Activated naive CD4-positive, alpha-beta T cell (primary cell): ENCODE measurements around the gene UBE2E1.
A peak's percentile ranks its signal among the peaks of the same experiment; 100 is the strongest.
"Not testable (repeated sequence)": the region's sequence is repeated elsewhere in the genome, so short reads cannot be mapped to it uniquely, and the experiment has no call there.

ENCODE experiments used
- DNase-seq, 4 experiments: peaks; one replicate each; lab custom pipeline; 2025; lab: John Stamatoyannopoulos, UW

The UBE2E1 gene

GRCh38 chr3:23916886-23917678, 111.3 kb downstream of the UBE2E1 start, which contains the start of the genes NKIRAS1 and RPL15:
NKIRAS1 (minus strand) TSS chr3:23916990; CDS start chr3:23910904, 6,086 bp downstream.
RPL15 (plus strand) TSS chr3:23917132; CDS start chr3:23917860, 728 bp downstream.
- peak; percentile 90 to 94 (median 91) for DNase-seq

GRCh38 chr3:23917679-23918303, 112.0 kb downstream of the UBE2E1 start:
- DNase-seq: not testable (repeated sequence)

GRCh38 chr3:23918331-23918730, 112.6 kb downstream of the UBE2E1 start:
- not testable (repeated sequence) for DNase-seq

- DNase-seq: no peak
Measured at GRCh38 chr3:23919628-23920027, 113.9 kb downstream of the UBE2E1 start.

GRCh38 chr3:23920151-23920655, 114.4 kb downstream of the UBE2E1 start:
- DNase-seq: no peak

- no peak for DNase-seq
Measured at GRCh38 chr3:23921052-23921511, 115.3 kb downstream of the UBE2E1 start.

GRCh38 chr3:23923786-23924185, 118.0 kb downstream of the UBE2E1 start:
- DNase-seq: no peak

GRCh38 chr3:23926246-23926645, 120.5 kb downstream of the UBE2E1 start:
- no peak for DNase-seq

GRCh38 chr3:23926736-23927135, 121.0 kb downstream of the UBE2E1 start:
- no peak for DNase-seq

- DNase-seq: no peak
Measured at GRCh38 chr3:23928524-23928923, 122.8 kb downstream of the UBE2E1 start.

- no peak for DNase-seq
Measured at GRCh38 chr3:23931597-23931996, 125.8 kb downstream of the UBE2E1 start.

GRCh38 chr3:23932571-23932970, 126.8 kb downstream of the UBE2E1 start:
- no peak for DNase-seq

- no peak for DNase-seq
Measured at GRCh38 chr3:23934253-23934652, 128.5 kb downstream of the UBE2E1 start.

- no peak for DNase-seq
Measured at GRCh38 chr3:23937296-23937695, 131.5 kb downstream of the UBE2E1 start.

- DNase-seq: no peak
Measured at GRCh38 chr3:23938688-23939087, 132.9 kb downstream of the UBE2E1 start.

GRCh38 chr3:23940775-23941174, 135.0 kb downstream of the UBE2E1 start:
- no peak for DNase-seq
